ENCODE measurements around the gene ARMC5.

ARMC5 gene

GRCh38 chr16:31486045-31486444 is 26.7 kb downstream of the ARMC5 start (continued):
- no peak for TF ChIP-seq ESRRG (CRISPR knock-in tag; IDR thresholded peaks at IDR 0.05)
- TF ChIP-seq CSDC2 (CRISPR knock-in tag; IDR thresholded peaks at IDR 0.05), result no peak
- no peak for TF ChIP-seq RARB (CRISPR knock-in tag; IDR thresholded peaks at IDR 0.05)
- TF ChIP-seq CREB5 (CRISPR knock-in tag; IDR thresholded peaks at IDR 0.05; ENCODE audit: low read depth), result no peak
- no peak for TF ChIP-seq GLIS3 (CRISPR knock-in tag; IDR thresholded peaks at IDR 0.05)
- no peak for TF ChIP-seq ZNF565 (CRISPR knock-in tag; conservative IDR thresholded peaks at IDR 0.05; ENCODE audit: low read depth)
- no peak for TF ChIP-seq TCF4 (CRISPR knock-in tag; IDR thresholded peaks at IDR 0.05; ENCODE audit: borderline replicate concordance)
- TF ChIP-seq TSHZ2 (CRISPR knock-in tag; IDR thresholded peaks at IDR 0.05), result no peak

- no peak for ATAC-seq
Measured at GRCh38 chr16:31487071-31487719, 27.9 kb downstream of the ARMC5 start.

GRCh38 chr16:31487720-31488467 is 28.6 kb downstream of the ARMC5 start:
- peak; percentile 82 for ATAC-seq
- TF ChIP-seq ZNF70 (CRISPR knock-in tag; IDR thresholded peaks at IDR 0.05) (peak; percentile 22; the same call in 1 of the 2 replicates), TCF4 (CRISPR knock-in tag; IDR thresholded peaks at IDR 0.05; ENCODE audit: borderline replicate concordance) (no peak), ZFP30 (CRISPR knock-in tag; IDR thresholded peaks at IDR 0.05) (no peak)

More at GRCh38 chr16:31487071-31487719, 27.9 kb downstream of the ARMC5 start:
- TF ChIP-seq RARB (CRISPR knock-in tag; IDR thresholded peaks at IDR 0.05), result no peak
- no peak for TF ChIP-seq BACH2 (CRISPR knock-in tag; IDR thresholded peaks at IDR 0.05; ENCODE audit: borderline replicate concordance)
- TF ChIP-seq GLIS3 (CRISPR knock-in tag; IDR thresholded peaks at IDR 0.05), result no peak
- TF ChIP-seq ZNF70 (CRISPR knock-in tag; IDR thresholded peaks at IDR 0.05), result no peak
- no peak for TF ChIP-seq ZNF565 (CRISPR knock-in tag; conservative IDR thresholded peaks at IDR 0.05; ENCODE audit: low read depth)
- TF ChIP-seq ARNTL (CRISPR knock-in tag; IDR thresholded peaks at IDR 0.05; ENCODE audit: borderline replicate concordance, low read depth), result no peak
- TF ChIP-seq CREB5 (CRISPR knock-in tag; IDR thresholded peaks at IDR 0.05; ENCODE audit: low read depth), result no peak
- no peak for TF ChIP-seq ZC3H10 (CRISPR knock-in tag; IDR thresholded peaks at IDR 0.05)
- TF ChIP-seq, protein P1, sequence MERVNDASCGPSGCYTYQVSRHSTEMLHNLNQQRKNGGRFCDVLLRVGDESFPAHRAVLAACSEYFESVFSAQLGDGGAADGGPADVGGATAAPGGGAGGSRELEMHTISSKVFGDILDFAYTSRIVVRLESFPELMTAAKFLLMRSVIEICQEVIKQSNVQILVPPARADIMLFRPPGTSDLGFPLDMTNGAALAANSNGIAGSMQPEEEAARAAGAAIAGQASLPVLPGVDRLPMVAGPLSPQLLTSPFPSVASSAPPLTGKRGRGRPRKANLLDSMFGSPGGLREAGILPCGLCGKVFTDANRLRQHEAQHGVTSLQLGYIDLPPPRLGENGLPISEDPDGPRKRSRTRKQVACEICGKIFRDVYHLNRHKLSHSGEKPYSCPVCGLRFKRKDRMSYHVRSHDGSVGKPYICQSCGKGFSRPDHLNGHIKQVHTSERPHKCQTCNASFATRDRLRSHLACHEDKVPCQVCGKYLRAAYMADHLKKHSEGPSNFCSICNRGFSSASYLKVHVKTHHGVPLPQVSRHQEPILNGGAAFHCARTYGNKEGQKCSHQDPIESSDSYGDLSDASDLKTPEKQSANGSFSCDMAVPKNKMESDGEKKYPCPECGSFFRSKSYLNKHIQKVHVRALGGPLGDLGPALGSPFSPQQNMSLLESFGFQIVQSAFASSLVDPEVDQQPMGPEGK (CRISPR knock-in tag; IDR thresholded peaks at IDR 0.05; ENCODE audit: borderline replicate concordance), result no peak

GRCh38 chr16:31488468-31489297 is 29.4 kb downstream of the ARMC5 start:
- peak; percentile 11 for ATAC-seq
- TF ChIP-seq BACH2 (CRISPR knock-in tag; IDR thresholded peaks at IDR 0.05; ENCODE audit: borderline replicate concordance) (no peak), ZNF8 (CRISPR knock-in tag; IDR thresholded peaks at IDR 0.05) (no peak), ZNF70 (CRISPR knock-in tag; IDR thresholded peaks at IDR 0.05) (no peak), CREB5 (CRISPR knock-in tag; IDR thresholded peaks at IDR 0.05; ENCODE audit: low read depth) (no peak), PPARA (CRISPR knock-in tag; IDR thresholded peaks at IDR 0.05; ENCODE audit: borderline replicate concordance) (no peak), TSHZ2 (CRISPR knock-in tag; IDR thresholded peaks at IDR 0.05) (no peak), SNAI2 (CRISPR knock-in tag; IDR thresholded peaks at IDR 0.05) (no peak), ZC3H10 (CRISPR knock-in tag; IDR thresholded peaks at IDR 0.05) (no peak), GLIS3 (CRISPR knock-in tag; IDR thresholded peaks at IDR 0.05) (no peak)
- TF ChIP-seq, protein P1 (CRISPR knock-in tag; IDR thresholded peaks at IDR 0.05; ENCODE audit: borderline replicate concordance), result no peak
